ENCODE data around the gene FKTN. TPM values are rescaled to one million over a fixed set of nuclear protein-coding genes. Genes with fewer than 3 reads are reported as not detected.
A peak's percentile ranks its signal among the peaks of the same experiment; 100 is the strongest.

FKTN gene
- total and polyA plus RNA-seq, 7 donors, result 1.7 to 9.8 (median 4.8) TPM

DNA sequence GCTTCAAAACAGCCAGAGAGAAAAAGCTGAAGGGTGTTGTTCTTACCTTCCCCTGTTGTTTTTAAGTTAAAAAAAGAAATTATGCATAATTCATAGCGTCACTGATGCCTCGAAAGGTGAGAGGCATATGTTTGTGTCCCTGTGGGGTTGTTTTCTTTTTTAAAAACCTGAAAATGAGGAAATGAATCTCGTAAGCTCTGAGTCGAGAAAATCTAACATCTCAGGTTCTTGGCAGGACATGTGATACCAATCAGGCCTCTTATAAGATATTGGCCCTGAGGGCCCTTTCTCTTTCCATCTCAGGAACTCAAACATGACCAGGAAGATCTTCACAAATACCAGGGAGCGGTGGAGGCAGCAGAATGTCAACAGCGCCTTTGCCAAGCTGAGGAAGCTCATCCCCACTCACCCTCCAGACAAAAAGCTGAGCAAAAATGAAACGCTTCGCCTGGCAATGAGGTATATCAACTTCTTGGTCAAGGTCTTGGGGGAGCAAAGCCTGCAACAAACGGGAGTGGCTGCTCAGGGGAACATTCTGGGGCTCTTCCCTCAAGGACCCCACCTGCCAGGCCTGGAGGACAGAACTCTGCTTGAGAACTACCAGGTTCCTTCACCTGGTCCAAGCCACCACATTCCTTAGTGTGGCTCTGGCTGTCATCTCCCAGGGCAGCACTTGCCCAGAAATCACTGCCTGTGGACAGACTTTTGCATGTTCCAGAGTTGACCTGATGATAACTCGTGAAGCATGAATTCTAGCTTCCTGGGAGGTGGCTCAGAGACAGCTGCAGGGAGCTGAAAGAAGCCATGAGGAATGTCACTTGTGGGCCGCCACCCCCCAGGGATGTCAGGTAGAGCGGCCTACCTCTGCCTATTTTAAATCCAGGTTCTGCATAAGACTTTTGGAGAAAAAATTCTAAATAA, 104.5 kb downstream of the FKTN start, which contains the start of gene TAL2:
Gene TAL2 (plus strand): TSS at position 274 of the 921 bp plus-strand sequence. CDS start 40 bp downstream, at position 314.
- intact Hi-C loops (cut with DNase I), result no loop called here
- peak in 2 of 4 donors; percentile 51 to 87 for ATAC-seq
- H3K9me3 ChIP-seq, result no peaks in the 10 kb centered on the region
- TF ChIP-seq, protein P1, sequence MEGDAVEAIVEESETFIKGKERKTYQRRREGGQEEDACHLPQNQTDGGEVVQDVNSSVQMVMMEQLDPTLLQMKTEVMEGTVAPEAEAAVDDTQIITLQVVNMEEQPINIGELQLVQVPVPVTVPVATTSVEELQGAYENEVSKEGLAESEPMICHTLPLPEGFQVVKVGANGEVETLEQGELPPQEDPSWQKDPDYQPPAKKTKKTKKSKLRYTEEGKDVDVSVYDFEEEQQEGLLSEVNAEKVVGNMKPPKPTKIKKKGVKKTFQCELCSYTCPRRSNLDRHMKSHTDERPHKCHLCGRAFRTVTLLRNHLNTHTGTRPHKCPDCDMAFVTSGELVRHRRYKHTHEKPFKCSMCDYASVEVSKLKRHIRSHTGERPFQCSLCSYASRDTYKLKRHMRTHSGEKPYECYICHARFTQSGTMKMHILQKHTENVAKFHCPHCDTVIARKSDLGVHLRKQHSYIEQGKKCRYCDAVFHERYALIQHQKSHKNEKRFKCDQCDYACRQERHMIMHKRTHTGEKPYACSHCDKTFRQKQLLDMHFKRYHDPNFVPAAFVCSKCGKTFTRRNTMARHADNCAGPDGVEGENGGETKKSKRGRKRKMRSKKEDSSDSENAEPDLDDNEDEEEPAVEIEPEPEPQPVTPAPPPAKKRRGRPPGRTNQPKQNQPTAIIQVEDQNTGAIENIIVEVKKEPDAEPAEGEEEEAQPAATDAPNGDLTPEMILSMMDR (IDR thresholded peaks at IDR 0.05), result no peak
- H3K27me3 ChIP-seq (ENCODE audit: insufficient read depth in 3 of 3, low read length in 2 of 3), result no peaks in the 10 kb centered on the region
- peaks cover 7% of the 10 kb centered on the region for H3K4me1 ChIP-seq
- no peak within 1 kb of the TSS for H3K4me3 ChIP-seq
- no peak within 1 kb of the TSS for H3K27ac ChIP-seq
- WGBS, 3 donors, result 72 to 85% (median 74%) methylated on average over 12 of the region's 12 CpGs
- H3K36me3 ChIP-seq (ENCODE audit: insufficient read depth in 1 of 2, low read depth in 1 of 2), result no peaks in the 10 kb centered on the region
- no peak for DNase-seq

DNA sequence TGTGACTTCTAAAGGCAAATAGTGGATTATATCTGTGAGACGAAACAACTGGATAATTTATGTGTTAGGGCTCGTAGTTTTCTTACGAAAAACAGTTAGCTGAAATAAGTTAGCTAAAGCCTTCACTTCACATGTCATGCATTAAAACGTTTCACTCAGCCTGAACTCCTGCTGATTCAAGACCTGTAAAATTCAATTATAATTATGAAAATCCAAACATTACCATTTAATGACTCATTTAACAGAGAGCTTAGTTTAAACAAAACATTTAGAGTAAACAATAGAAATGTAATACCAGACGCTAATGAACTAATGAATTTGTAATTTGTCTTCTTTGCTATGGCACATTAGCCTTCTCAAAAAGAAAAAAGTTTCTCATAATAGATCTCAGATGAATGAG, 106.0 kb downstream of the FKTN start:
- TF ChIP-seq, protein P1 (IDR thresholded peaks at IDR 0.05), result no peak
- ATAC-seq (no peak), DNase-seq (no peak)
- no peaks in the 10 kb centered on the region for H3K9me3 ChIP-seq
- H3K27ac ChIP-seq, result no peak overlapping the region
- no peaks in the 10 kb centered on the region for H3K27me3 ChIP-seq (ENCODE audit: insufficient read depth in 3 of 3, low read length in 2 of 3)
- H3K4me1 ChIP-seq, result no peaks in the 10 kb centered on the region
- no peak overlapping the region for H3K4me3 ChIP-seq
- H3K36me3 ChIP-seq (ENCODE audit: insufficient read depth in 1 of 2, low read depth in 1 of 2), result no peaks in the 10 kb centered on the region
- 79 to 81% (median 81%) methylated on average over 5 of the region's 5 CpGs for WGBS, 3 donors
- intact Hi-C loops (cut with DNase I), result no loop called here

DNA sequence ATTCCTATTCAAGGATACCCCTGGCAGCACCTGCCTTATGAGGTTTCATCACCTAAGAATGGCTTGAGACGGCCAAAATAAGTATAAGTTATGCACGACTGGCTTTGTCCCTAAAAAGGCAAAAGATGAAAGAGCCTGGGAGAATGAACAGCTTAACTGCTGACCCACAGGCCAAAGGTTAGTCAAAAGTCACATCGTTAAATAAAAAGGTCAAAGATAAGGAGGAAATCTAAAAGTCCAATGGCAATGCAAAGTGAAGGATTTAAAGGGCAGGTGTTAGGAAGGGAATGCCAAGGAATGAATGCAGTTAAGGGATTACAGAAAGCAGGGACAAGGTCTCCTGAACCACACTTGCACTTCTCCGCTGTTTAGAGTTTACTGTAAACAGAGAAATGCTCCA, 109.9 kb downstream of the FKTN start:
- DNase-seq (no peak), ATAC-seq (no peak)
- Histone ChIP-seq H3K27me3 (ENCODE audit: insufficient read depth in 3 of 3, low read length in 2 of 3) (no peaks in the 10 kb centered on the region), H3K36me3 (ENCODE audit: insufficient read depth in 1 of 2, low read depth in 1 of 2) (no peaks in the 10 kb centered on the region), H3K27ac (no peak overlapping the region), H3K4me3 (no peak overlapping the region), H3K9me3 (no peaks in the 10 kb centered on the region), H3K4me1 (no peaks in the 10 kb centered on the region)
- TF ChIP-seq, protein P1 (IDR thresholded peaks at IDR 0.05), result no peak
- WGBS, 3 donors, result 40 to 53% (median 41%) methylated on average over 4 of the region's 4 CpGs
- intact Hi-C loops (cut with DNase I), result no loop called here

DNA sequence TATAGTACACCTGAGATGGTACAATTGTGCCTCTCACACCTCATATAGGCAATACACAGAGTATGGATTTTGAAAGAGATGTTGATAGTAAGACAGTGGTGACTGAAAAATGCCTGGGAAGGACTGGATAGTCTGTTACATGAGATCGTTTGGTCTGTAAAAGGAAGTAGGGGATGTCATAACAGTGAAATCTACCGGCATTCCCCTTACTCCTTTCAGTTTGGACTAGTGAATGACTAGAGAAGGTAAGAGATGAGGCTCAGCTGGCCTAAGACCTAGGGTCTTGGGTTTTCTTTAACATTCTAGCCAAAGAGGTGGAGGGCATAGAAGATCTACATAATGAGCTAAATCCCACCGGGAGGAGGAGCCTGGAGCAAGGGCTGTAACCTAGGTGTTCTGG, 112.4 kb downstream of the FKTN start:
- TF ChIP-seq, protein P1 (IDR thresholded peaks at IDR 0.05), result no peak
- Histone ChIP-seq H3K4me1 (no peaks in the 10 kb centered on the region), H3K36me3 (ENCODE audit: insufficient read depth in 1 of 2, low read depth in 1 of 2) (no peaks in the 10 kb centered on the region), H3K4me3 (no peak overlapping the region), H3K9me3 (no peaks in the 10 kb centered on the region), H3K27me3 (ENCODE audit: insufficient read depth in 3 of 3, low read length in 2 of 3) (no peaks in the 10 kb centered on the region), H3K27ac (no peak overlapping the region)
- 65 to 73% (median 71%) methylated on average over 3 of the region's 3 CpGs for WGBS, 3 donors
- intact Hi-C loops (cut with DNase I), result no loop called here
- ATAC-seq, result no peak
- no peak for DNase-seq

Measured in psoas muscle (tissue), 8 donors.